ENCODE data around the gene HERC6.
"Not testable (repeated sequence)": the region's sequence is repeated elsewhere in the genome, so short reads cannot be mapped to it uniquely, and the experiment has no call there.

Gene HERC6

GRCh38 chr4:88360791-88361190, 17.9 kb upstream of the HERC6 start:
- H3K27ac ChIP-seq (ENCODE audit: insufficient read depth in 1 of 2, low read depth in 1 of 2, low read length in 2 of 2, poor library complexity in 1 of 2, severe bottlenecking in 2 of 2): no peak overlapping the region
- WGBS (ENCODE audit: insufficient coverage): 95% methylated on average over 14 of the region's 16 CpGs
- peaks cover 0 to 15% (median 4%) of the 10 kb centered on the region in 5 experiments for H3K9me3 ChIP-seq (ENCODE audit: control extremely low read depth in 1 of 5, control insufficient read depth in 4 of 5, insufficient read depth in 2 of 5, low read depth in 1 of 5, low read length in 4 of 5)
- no peak for DNase-seq
- ChIA-PET CTCF (interaction anchor here (0.8 kb wide), 1 partner anchor 9 kb away, joined by 3 read pairs; no protein-coding TSS in a partner anchor), POLR2A (no interaction called here)
- no peaks in the 10 kb centered on the region for H3K4me1 ChIP-seq (ENCODE audit: control extremely low read depth in 1 of 4, control insufficient read depth in 4 of 4, insufficient read depth in 4 of 4, low read length in 3 of 4)
- no peaks in the 10 kb centered on the region for H3K27me3 ChIP-seq (replicated peaks in 2 of 5; ENCODE audit: control insufficient read depth in 4 of 5, insufficient read depth in 5 of 5, low read length in 4 of 5)
- H3K36me3 ChIP-seq (ENCODE audit: control insufficient read depth in 4 of 4, insufficient read depth in 4 of 4, low read length in 3 of 4): no peaks in the 10 kb centered on the region
- no peak overlapping the region for H3K4me3 ChIP-seq (ENCODE audit: control insufficient read depth in 1 of 7, extremely low read depth in 1 of 7, insufficient read depth in 4 of 7, low read depth in 2 of 7, low read length in 6 of 7)

GRCh38 chr4:88361217-88361773, 17.4 kb upstream of the HERC6 start:
- H3K27ac ChIP-seq (ENCODE audit: insufficient read depth in 1 of 2, low read depth in 1 of 2, low read length in 2 of 2, poor library complexity in 1 of 2, severe bottlenecking in 2 of 2); H3K4me1 ChIP-seq (ENCODE audit: control extremely low read depth in 1 of 4, control insufficient read depth in 4 of 4, insufficient read depth in 4 of 4, low read length in 3 of 4); DNase-seq; H3K4me3 ChIP-seq (ENCODE audit: control insufficient read depth in 1 of 7, extremely low read depth in 1 of 7, insufficient read depth in 4 of 7, low read depth in 2 of 7, low read length in 6 of 7); POLR2A ChIA-PET; H3K27me3 ChIP-seq (replicated peaks in 2 of 5; ENCODE audit: control insufficient read depth in 4 of 5, insufficient read depth in 5 of 5, low read length in 4 of 5); H3K36me3 ChIP-seq (ENCODE audit: control insufficient read depth in 4 of 4, insufficient read depth in 4 of 4, low read length in 3 of 4): not testable (repeated sequence)
- peaks cover 0 to 15% (median 4%) of the 10 kb centered on the region in 5 experiments for H3K9me3 ChIP-seq (ENCODE audit: control extremely low read depth in 1 of 5, control insufficient read depth in 4 of 5, insufficient read depth in 2 of 5, low read depth in 1 of 5, low read length in 4 of 5)
- WGBS (ENCODE audit: insufficient coverage): 92% methylated on average over 12 of the region's 18 CpGs
- CTCF ChIA-PET: interaction anchor here (0.8 kb wide), 1 partner anchor 8 kb away, joined by 3 read pairs; no protein-coding TSS in a partner anchor

- no peak for DNase-seq
- no peaks in the 10 kb centered on the region for H3K27me3 ChIP-seq (replicated peaks in 2 of 5; ENCODE audit: control insufficient read depth in 4 of 5, insufficient read depth in 5 of 5, low read length in 4 of 5)
- ChIA-PET POLR2A (no interaction called here), CTCF (interaction anchor here (0.6 to 4.8 kb wide), 3 partner anchors 9 to 149 kb away, joined by 3 to 28 read pairs (median 3); no protein-coding TSS in a partner anchor)
- no peak overlapping the region for H3K4me3 ChIP-seq (ENCODE audit: control insufficient read depth in 1 of 7, extremely low read depth in 1 of 7, insufficient read depth in 4 of 7, low read depth in 2 of 7, low read length in 6 of 7)
- no peaks in the 10 kb centered on the region for H3K36me3 ChIP-seq (ENCODE audit: control insufficient read depth in 4 of 4, insufficient read depth in 4 of 4, low read length in 3 of 4)
- peaks cover 0 to 5% (median under 1%) of the 10 kb centered on the region in 5 experiments for H3K9me3 ChIP-seq (ENCODE audit: control extremely low read depth in 1 of 5, control insufficient read depth in 4 of 5, insufficient read depth in 2 of 5, low read depth in 1 of 5, low read length in 4 of 5)
- H3K4me1 ChIP-seq (ENCODE audit: control extremely low read depth in 1 of 4, control insufficient read depth in 4 of 4, insufficient read depth in 4 of 4, low read length in 3 of 4): no peaks in the 10 kb centered on the region
- H3K27ac ChIP-seq (ENCODE audit: insufficient read depth in 1 of 2, low read depth in 1 of 2, low read length in 2 of 2, poor library complexity in 1 of 2, severe bottlenecking in 2 of 2): no peak overlapping the region
- 100% methylated on average over 1 of the region's 2 CpGs for WGBS (ENCODE audit: insufficient coverage)
Measured at GRCh38 chr4:88366460-88366859, 12.2 kb upstream of the HERC6 start.

GRCh38 chr4:88367826-88368225, 10.8 kb upstream of the HERC6 start:
- Histone ChIP-seq H3K4me1 (ENCODE audit: control extremely low read depth in 1 of 4, control insufficient read depth in 4 of 4, insufficient read depth in 4 of 4, low read length in 3 of 4) (no peaks in the 10 kb centered on the region), H3K9me3 (ENCODE audit: control extremely low read depth in 1 of 5, control insufficient read depth in 4 of 5, insufficient read depth in 2 of 5, low read depth in 1 of 5, low read length in 4 of 5) (peaks cover 0 to 5% (median 0%) of the 10 kb centered on the region in 5 experiments), H3K27me3 (replicated peaks in 2 of 5; ENCODE audit: control insufficient read depth in 4 of 5, insufficient read depth in 5 of 5, low read length in 4 of 5) (no peaks in the 10 kb centered on the region), H3K27ac (ENCODE audit: insufficient read depth in 1 of 2, low read depth in 1 of 2, low read length in 2 of 2, poor library complexity in 1 of 2, severe bottlenecking in 2 of 2) (no peak overlapping the region), H3K36me3 (ENCODE audit: control insufficient read depth in 4 of 4, insufficient read depth in 4 of 4, low read length in 3 of 4) (no peaks in the 10 kb centered on the region), H3K4me3 (ENCODE audit: control insufficient read depth in 1 of 7, extremely low read depth in 1 of 7, insufficient read depth in 4 of 7, low read depth in 2 of 7, low read length in 6 of 7) (no peak overlapping the region)
- ChIA-PET CTCF (interaction anchor here (1.2 to 4.8 kb wide), 4 partner anchors 18 to 147 kb away, joined by 3 to 28 read pairs (median 3); no protein-coding TSS in a partner anchor), POLR2A (no interaction called here)
- DNase-seq: no peak
- WGBS (ENCODE audit: insufficient coverage): 100% methylated on average over 1 of the region's 5 CpGs

- WGBS (ENCODE audit: insufficient coverage): 100% methylated on average over 3 of the region's 7 CpGs
- H3K27ac ChIP-seq (ENCODE audit: insufficient read depth in 1 of 2, low read depth in 1 of 2, low read length in 2 of 2, poor library complexity in 1 of 2, severe bottlenecking in 2 of 2); H3K27me3 ChIP-seq (replicated peaks in 2 of 5; ENCODE audit: control insufficient read depth in 4 of 5, insufficient read depth in 5 of 5, low read length in 4 of 5); H3K4me3 ChIP-seq (ENCODE audit: control insufficient read depth in 1 of 7, extremely low read depth in 1 of 7, insufficient read depth in 4 of 7, low read depth in 2 of 7, low read length in 6 of 7); H3K9me3 ChIP-seq (ENCODE audit: control extremely low read depth in 1 of 5, control insufficient read depth in 4 of 5, insufficient read depth in 2 of 5, low read depth in 1 of 5, low read length in 4 of 5); H3K36me3 ChIP-seq (ENCODE audit: control insufficient read depth in 4 of 4, insufficient read depth in 4 of 4, low read length in 3 of 4); H3K4me1 ChIP-seq (ENCODE audit: control extremely low read depth in 1 of 4, control insufficient read depth in 4 of 4, insufficient read depth in 4 of 4, low read length in 3 of 4): not testable (repeated sequence)
- peak; percentile 42 to 67 (median 58) for DNase-seq
- ChIA-PET POLR2A (interaction anchor here (0.6 kb wide), 1 partner anchor 84 kb away, joined by 3 read pairs; the partner anchor contains the start of gene PPM1K), CTCF (interaction anchor here (0.7 to 4.8 kb wide), 16 partner anchors 8 to 315 kb away, joined by 3 to 28 read pairs (median 3); partner anchors contain the start of genes HERC6 and PPM1K)
Measured at GRCh38 chr4:88369180-88369812, 9.4 kb upstream of the HERC6 start.

GRCh38 chr4:88381123-88381522, 2.5 kb downstream of the HERC6 start:
- POLR2A ChIA-PET: no interaction called here
- H3K27ac ChIP-seq (ENCODE audit: insufficient read depth in 1 of 2, low read depth in 1 of 2, low read length in 2 of 2, poor library complexity in 1 of 2, severe bottlenecking in 2 of 2): no peak overlapping the region
- H3K27me3 ChIP-seq (replicated peaks in 2 of 5; ENCODE audit: control insufficient read depth in 4 of 5, insufficient read depth in 5 of 5, low read length in 4 of 5): no peaks in the 10 kb centered on the region
- 100% methylated on average over 2 of the region's 4 CpGs for WGBS (ENCODE audit: insufficient coverage)
- H3K36me3 ChIP-seq (ENCODE audit: control insufficient read depth in 4 of 4, insufficient read depth in 4 of 4, low read length in 3 of 4): no peaks in the 10 kb centered on the region
- no peak overlapping the region for H3K4me3 ChIP-seq (ENCODE audit: control insufficient read depth in 1 of 7, extremely low read depth in 1 of 7, insufficient read depth in 4 of 7, low read depth in 2 of 7, low read length in 6 of 7)
- no peaks in the 10 kb centered on the region for H3K9me3 ChIP-seq (ENCODE audit: control extremely low read depth in 1 of 5, control insufficient read depth in 4 of 5, insufficient read depth in 2 of 5, low read depth in 1 of 5, low read length in 4 of 5)
- CTCF ChIA-PET: interaction anchor here (0.6 to 1.0 kb wide), 2 partner anchors 53 to 127 kb away, joined by 3 read pairs; no protein-coding TSS in a partner anchor
- peaks cover 0 to 4% (median 3%) of the 10 kb centered on the region in 4 experiments for H3K4me1 ChIP-seq (ENCODE audit: control extremely low read depth in 1 of 4, control insufficient read depth in 4 of 4, insufficient read depth in 4 of 4, low read length in 3 of 4)
- no peak for DNase-seq

- H3K36me3 ChIP-seq (ENCODE audit: control insufficient read depth in 4 of 4, insufficient read depth in 4 of 4, low read length in 3 of 4): peaks cover 0 to 5% (median 3%) of the 10 kb centered on the region in 4 experiments
- no peak overlapping the region for H3K27ac ChIP-seq (ENCODE audit: insufficient read depth in 1 of 2, low read depth in 1 of 2, low read length in 2 of 2, poor library complexity in 1 of 2, severe bottlenecking in 2 of 2)
- peak in 2 of 3 donors; percentile 34 to 42 for DNase-seq
- CTCF ChIA-PET: no interaction called here
- peaks cover 0 to 4% (median 3%) of the 10 kb centered on the region in 4 experiments for H3K4me1 ChIP-seq (ENCODE audit: control extremely low read depth in 1 of 4, control insufficient read depth in 4 of 4, insufficient read depth in 4 of 4, low read length in 3 of 4)
- POLR2A ChIA-PET: no interaction called here
- 33% methylated on average over 1 of the region's 1 CpG for WGBS (ENCODE audit: insufficient coverage)
- H3K9me3 ChIP-seq (ENCODE audit: control extremely low read depth in 1 of 5, control insufficient read depth in 4 of 5, insufficient read depth in 2 of 5, low read depth in 1 of 5, low read length in 4 of 5): no peaks in the 10 kb centered on the region
- H3K27me3 ChIP-seq (replicated peaks in 2 of 5; ENCODE audit: control insufficient read depth in 4 of 5, insufficient read depth in 5 of 5, low read length in 4 of 5): no peaks in the 10 kb centered on the region
- H3K4me3 ChIP-seq (ENCODE audit: control insufficient read depth in 1 of 7, extremely low read depth in 1 of 7, insufficient read depth in 4 of 7, low read depth in 2 of 7, low read length in 6 of 7): no peak overlapping the region
Measured at GRCh38 chr4:88382621-88383020, 4.0 kb downstream of the HERC6 start.
